GM21367 (cell line): Measurements from ENCODE around the gene EPHB6.

Experiments used
- ATAC-seq: cut with Tn5 transposase; IDR thresholded peaks from one replicate; pipeline ENCODE4 v1.9.1; 2021; ENCODE audit not compliant: unreplicated experiment

Gene EPHB6

DNA sequence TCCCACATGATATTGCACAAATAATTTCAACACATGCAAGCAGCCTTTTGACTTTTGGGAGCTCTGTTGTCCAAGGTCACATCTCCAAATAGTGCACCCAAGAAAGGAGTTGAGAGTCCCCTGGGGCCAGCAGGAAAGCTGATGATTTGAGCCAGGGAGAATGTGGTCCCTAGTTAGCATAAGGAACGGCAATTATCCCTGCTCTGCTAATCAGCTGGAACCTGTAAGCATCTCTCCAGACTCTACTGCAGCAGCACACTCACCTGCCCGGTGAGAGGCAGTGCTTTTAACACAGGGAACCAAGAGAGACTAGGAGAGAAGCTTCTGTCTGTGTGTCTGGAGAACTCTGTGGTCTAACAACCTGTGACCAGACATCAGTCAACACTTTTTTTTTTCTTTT, 61.6 kb downstream of the EPHB6 start:
- ATAC-seq, result no peak

GRCh38 chr7:142917447-142917846, 62.6 kb downstream of the EPHB6 start:
- ATAC-seq, result no peak

- no peak for ATAC-seq
These were observed 64.0 kb downstream of the EPHB6 start for GRCh38 chr7:142918901-142919300.

DNA sequence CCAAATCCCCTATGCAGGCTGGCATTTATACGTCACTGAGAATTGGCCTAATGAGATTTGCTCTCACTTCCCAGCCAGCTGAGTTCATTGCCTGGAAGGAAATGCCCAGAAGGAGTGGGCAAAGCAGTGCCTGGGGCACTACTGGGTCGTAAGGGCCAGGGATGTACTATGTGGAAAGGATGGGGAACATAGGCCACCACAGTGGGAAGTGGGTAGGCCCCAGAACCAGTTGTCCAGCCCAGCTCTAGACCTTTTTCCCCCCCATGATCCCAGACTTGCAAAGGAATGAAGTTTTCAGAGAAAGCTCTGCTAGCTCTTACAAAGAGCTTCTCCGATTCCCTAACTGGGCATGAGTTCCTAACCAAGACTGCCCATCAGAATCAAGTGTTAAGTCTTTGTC, 64.8 kb downstream of the EPHB6 start:
- no peak for ATAC-seq
